ENCODE data around the gene CADPS2.

The CADPS2 gene

GRCh38 chr7:122304996-122305421 lies 581.3 kb downstream of the CADPS2 start:
- H3K27me3 ChIP-seq (ENCODE audit: control insufficient read depth, insufficient read depth, low read length), result peaks cover 99% of the 10 kb centered on the region
- peaks cover 36% of the 10 kb centered on the region for H3K4me1 ChIP-seq (ENCODE audit: control insufficient read depth, insufficient read depth, low read length)
- H3K4me3 ChIP-seq (ENCODE audit: low read length), result peak overlapping the region; percentile 25

GRCh38 chr7:122304319-122304975 lies 581.8 kb downstream of the CADPS2 start, which contains the start of gene FEZF1:
FEZF1 (minus strand) TSS chr7:122304750; CDS start chr7:122304437, 313 bp downstream.
- peak within 1 kb of the TSS; percentile 25 for H3K4me3 ChIP-seq (ENCODE audit: low read length)
- H3K9ac ChIP-seq (ENCODE audit: low read length), result no peak within 1 kb of the TSS
- no peaks in the 10 kb centered on the region for H3K36me3 ChIP-seq (ENCODE audit: control insufficient read depth, insufficient read depth, low read length)
- H3K27me3 ChIP-seq (ENCODE audit: control insufficient read depth, insufficient read depth, low read length), result peaks cover 99% of the 10 kb centered on the region
- H3K4me1 ChIP-seq (ENCODE audit: control insufficient read depth, insufficient read depth, low read length), result peaks cover 38% of the 10 kb centered on the region
- H3K9me3 ChIP-seq (ENCODE audit: control insufficient read depth, low read length), result no peaks in the 10 kb centered on the region

More at GRCh38 chr7:122304996-122305421, 581.3 kb downstream of the CADPS2 start:
- Histone ChIP-seq H3K9ac (ENCODE audit: low read length) (no peak overlapping the region), H3K9me3 (ENCODE audit: control insufficient read depth, low read length) (no peaks in the 10 kb centered on the region), H3K36me3 (ENCODE audit: control insufficient read depth, insufficient read depth, low read length) (no peaks in the 10 kb centered on the region)

GRCh38 chr7:122303531-122304318 lies 582.5 kb downstream of the CADPS2 start:
- Histone ChIP-seq H3K4me3 (ENCODE audit: low read length) (no peak overlapping the region), H3K9ac (ENCODE audit: low read length) (no peak overlapping the region), H3K4me1 (ENCODE audit: control insufficient read depth, insufficient read depth, low read length) (peaks cover 38% of the 10 kb centered on the region), H3K27me3 (ENCODE audit: control insufficient read depth, insufficient read depth, low read length) (peaks cover 99% of the 10 kb centered on the region), H3K36me3 (ENCODE audit: control insufficient read depth, insufficient read depth, low read length) (no peaks in the 10 kb centered on the region), H3K9me3 (ENCODE audit: control insufficient read depth, low read length) (no peaks in the 10 kb centered on the region)

GRCh38 chr7:122302761-122303530 lies 583.3 kb downstream of the CADPS2 start:
- Histone ChIP-seq H3K36me3 (ENCODE audit: control insufficient read depth, insufficient read depth, low read length) (no peaks in the 10 kb centered on the region), H3K4me3 (ENCODE audit: low read length) (no peak overlapping the region), H3K27me3 (ENCODE audit: control insufficient read depth, insufficient read depth, low read length) (peaks cover 100% of the 10 kb centered on the region), H3K9ac (ENCODE audit: low read length) (no peak overlapping the region), H3K9me3 (ENCODE audit: control insufficient read depth, low read length) (no peaks in the 10 kb centered on the region), H3K4me1 (ENCODE audit: control insufficient read depth, insufficient read depth, low read length) (peaks cover 38% of the 10 kb centered on the region)

- no peaks in the 10 kb centered on the region for H3K36me3 ChIP-seq (ENCODE audit: control insufficient read depth, insufficient read depth, low read length)
Measured at GRCh38 chr7:122301858-122302760, 584.2 kb downstream of the CADPS2 start.

GRCh38 chr7:122300956-122301833 lies 585.1 kb downstream of the CADPS2 start:
- Histone ChIP-seq H3K9ac (ENCODE audit: low read length) (no peak overlapping the region), H3K4me1 (ENCODE audit: control insufficient read depth, insufficient read depth, low read length) (peaks cover 28% of the 10 kb centered on the region), H3K27me3 (ENCODE audit: control insufficient read depth, insufficient read depth, low read length) (peaks cover 96% of the 10 kb centered on the region), H3K4me3 (ENCODE audit: low read length) (no peak overlapping the region), H3K36me3 (ENCODE audit: control insufficient read depth, insufficient read depth, low read length) (no peaks in the 10 kb centered on the region), H3K9me3 (ENCODE audit: control insufficient read depth, low read length) (no peaks in the 10 kb centered on the region)

More at GRCh38 chr7:122301858-122302760, 584.2 kb downstream of the CADPS2 start:
- Histone ChIP-seq H3K27me3 (ENCODE audit: control insufficient read depth, insufficient read depth, low read length) (peaks cover 97% of the 10 kb centered on the region), H3K4me3 (ENCODE audit: low read length) (no peak overlapping the region), H3K4me1 (ENCODE audit: control insufficient read depth, insufficient read depth, low read length) (peaks cover 37% of the 10 kb centered on the region), H3K9me3 (ENCODE audit: control insufficient read depth, low read length) (no peaks in the 10 kb centered on the region), H3K9ac (ENCODE audit: low read length) (no peak overlapping the region)

GRCh38 chr7:122300211-122300932 lies 585.9 kb downstream of the CADPS2 start:
- H3K36me3 ChIP-seq (ENCODE audit: control insufficient read depth, insufficient read depth, low read length), result no peaks in the 10 kb centered on the region
- no peaks in the 10 kb centered on the region for H3K9me3 ChIP-seq (ENCODE audit: control insufficient read depth, low read length)
- H3K4me3 ChIP-seq (ENCODE audit: low read length), result no peak overlapping the region
- peaks cover 94% of the 10 kb centered on the region for H3K27me3 ChIP-seq (ENCODE audit: control insufficient read depth, insufficient read depth, low read length)
- H3K9ac ChIP-seq (ENCODE audit: low read length), result no peak overlapping the region
- peaks cover 20% of the 10 kb centered on the region for H3K4me1 ChIP-seq (ENCODE audit: control insufficient read depth, insufficient read depth, low read length)

GRCh38 chr7:122299624-122300210 lies 586.5 kb downstream of the CADPS2 start:
- peaks cover 14% of the 10 kb centered on the region for H3K4me1 ChIP-seq (ENCODE audit: control insufficient read depth, insufficient read depth, low read length)
- H3K36me3 ChIP-seq (ENCODE audit: control insufficient read depth, insufficient read depth, low read length), result no peaks in the 10 kb centered on the region
- no peak overlapping the region for H3K9ac ChIP-seq (ENCODE audit: low read length)
- peaks cover 91% of the 10 kb centered on the region for H3K27me3 ChIP-seq (ENCODE audit: control insufficient read depth, insufficient read depth, low read length)
- no peaks in the 10 kb centered on the region for H3K9me3 ChIP-seq (ENCODE audit: control insufficient read depth, low read length)
- H3K4me3 ChIP-seq (ENCODE audit: low read length), result no peak overlapping the region

GRCh38 chr7:122298618-122299017 lies 587.6 kb downstream of the CADPS2 start:
- peaks cover 80% of the 10 kb centered on the region for H3K27me3 ChIP-seq (ENCODE audit: control insufficient read depth, insufficient read depth, low read length)
- no peaks in the 10 kb centered on the region for H3K36me3 ChIP-seq (ENCODE audit: control insufficient read depth, insufficient read depth, low read length)
- H3K9me3 ChIP-seq (ENCODE audit: control insufficient read depth, low read length), result no peaks in the 10 kb centered on the region
- H3K4me3 ChIP-seq (ENCODE audit: low read length), result no peak overlapping the region
- no peak overlapping the region for H3K9ac ChIP-seq (ENCODE audit: low read length)
- peaks cover 8% of the 10 kb centered on the region for H3K4me1 ChIP-seq (ENCODE audit: control insufficient read depth, insufficient read depth, low read length)

- peaks cover 7% of the 10 kb centered on the region for H3K4me1 ChIP-seq (ENCODE audit: control insufficient read depth, insufficient read depth, low read length)
- peaks cover 75% of the 10 kb centered on the region for H3K27me3 ChIP-seq (ENCODE audit: control insufficient read depth, insufficient read depth, low read length)
- no peak overlapping the region for H3K4me3 ChIP-seq (ENCODE audit: low read length)
- H3K9me3 ChIP-seq (ENCODE audit: control insufficient read depth, low read length), result no peaks in the 10 kb centered on the region
- H3K36me3 ChIP-seq (ENCODE audit: control insufficient read depth, insufficient read depth, low read length), result no peaks in the 10 kb centered on the region
- H3K9ac ChIP-seq (ENCODE audit: low read length), result no peak overlapping the region
Measured at GRCh38 chr7:122298131-122298530, 588.1 kb downstream of the CADPS2 start.

Data from mucosa of stomach (tissue), 1 donor.